HEK293 (cell line): ENCODE measurements around the gene MGME1.

Experiments used
- CTCF ChIA-PET: fragments of 350-600 bp; formaldehyde crosslinking; extraction: SDS; loops from one replicate; lab custom pipeline; 2021; ENCODE audit warnings: antibody characterized with exemption; lab: Yijun Ruan, JAX
- POLR2A ChIA-PET: fragments of 300-600 bp; formaldehyde crosslinking; extraction: SDS; loops from one replicate; lab custom pipeline; 2020; ENCODE audit warnings: antibody characterized with exemption, inconsistent platforms; lab: Yijun Ruan, JAX
- H3K27ac ChIP-seq: fragments of 200-500 bp; sonication (Bioruptor generic); 2 replicates; pipeline ENCODE4 v1.5.1; 2014; ENCODE audit warnings: low read depth, low read length, control low read depth, inconsistent platforms; ENCODE audit errors: extremely low read depth
- H3K36me3 ChIP-seq, 2 experiments: fragments of 200-500 bp in 1 of 2; sonication (Bioruptor generic) in 1 of 2; 1 replicate in 1 of 2; 2 replicates in 1 of 2; pipeline ENCODE4 v1.5.1; 2014 to 2017; ENCODE audit warnings: inconsistent platforms in 2 of 2, low read length in 2 of 2; ENCODE audit not compliant: control insufficient read depth in 2 of 2, insufficient read depth in 1 of 2
- H3K4me1 ChIP-seq: fragments of 200-500 bp; sonication (Bioruptor generic); 2 replicates; pipeline ENCODE4 v1.5.1; 2014; ENCODE audit warnings: mild to moderate bottlenecking, low read length, inconsistent platforms; ENCODE audit not compliant: control insufficient read depth, insufficient read depth
- H3K4me3 ChIP-seq: 2 replicates; pipeline ENCODE4 v1.5.1; 2011; ENCODE audit warnings: low read depth, mild to moderate bottlenecking, control low read depth, low read length, moderate library complexity
- H3K9me3 ChIP-seq: fragments of 200-500 bp; sonication (Bioruptor generic); 2 replicates; pipeline ENCODE4 v1.5.1; 2014; ENCODE audit warnings: low read depth, low read length, inconsistent platforms; ENCODE audit not compliant: control insufficient read depth, insufficient read depth
- ATF2 ChIP-seq: fragments of 450-650 bp; formaldehyde crosslinking; IDR thresholded peaks from 2 replicates; pipeline ENCODE4 v1.5.1; 2016; ENCODE audit warnings: missing biosample characterization, missing genetic modification characterization, low read depth
- GLI4 ChIP-seq: fragments of 450-650 bp; formaldehyde crosslinking; IDR thresholded peaks from 2 replicates; pipeline ENCODE4 v1.5.1; 2016; ENCODE audit warnings: missing biosample characterization, missing genetic modification characterization
- INSM2 ChIP-seq: fragments of 450-650 bp; formaldehyde crosslinking; IDR thresholded peaks from 2 replicates; pipeline ENCODE4 v1.5.1; 2016; ENCODE audit warnings: missing biosample characterization, missing genetic modification characterization
- KLF10 ChIP-seq: fragments of 450-650 bp; IDR thresholded peaks from 2 replicates; pipeline ENCODE4 v1.5.1; 2018; ENCODE audit warnings: missing biosample characterization, mild to moderate bottlenecking, missing genetic modification characterization
- KLF7 ChIP-seq: fragments of 450-650 bp; formaldehyde crosslinking; IDR thresholded peaks from 2 replicates; pipeline ENCODE4 v1.5.1; 2016; ENCODE audit warnings: missing biosample characterization, missing genetic modification characterization, borderline replicate concordance
- PRDM10 ChIP-seq: fragments of 450-650 bp; formaldehyde crosslinking; IDR thresholded peaks from 2 replicates; pipeline ENCODE4 v1.5.1; 2016; ENCODE audit warnings: missing biosample characterization, missing genetic modification characterization
- SETDB1 ChIP-seq: IDR thresholded peaks from one replicate; pipeline ENCODE4 v1.6.1; 2017; ENCODE audit warnings: mild to moderate bottlenecking, low read length, moderate library complexity, mixed read lengths; ENCODE audit not compliant: insufficient read length
- ZFHX2 ChIP-seq: fragments of 450-650 bp; formaldehyde crosslinking; conservative IDR thresholded peaks from 2 replicates; pipeline ENCODE4 v1.5.1; 2016; ENCODE audit warnings: missing biosample characterization, missing genetic modification characterization
- ZNF449 ChIP-seq: fragments of 450-650 bp; formaldehyde crosslinking; IDR thresholded peaks from 2 replicates; pipeline ENCODE4 v1.5.1; 2017; ENCODE audit warnings: missing biosample characterization, mild to moderate bottlenecking, missing genetic modification characterization, moderate library complexity
- ZNF518A ChIP-seq: fragments of 450-650 bp; formaldehyde crosslinking; conservative IDR thresholded peaks from 2 replicates; pipeline ENCODE4 v1.5.1; 2016; ENCODE audit warnings: low read depth, missing biosample characterization, missing genetic modification characterization
- ZNF555 ChIP-seq: fragments of 450-650 bp; formaldehyde crosslinking; conservative IDR thresholded peaks from 2 replicates; pipeline ENCODE4 v1.5.1; 2017; ENCODE audit warnings: missing biosample characterization, mild to moderate bottlenecking, missing genetic modification characterization, inconsistent platforms
- ZNF654 ChIP-seq: fragments of 450-650 bp; formaldehyde crosslinking; IDR thresholded peaks from 2 replicates; pipeline ENCODE4 v1.5.1; 2016; ENCODE audit warnings: low read depth, missing biosample characterization, missing genetic modification characterization

Gene MGME1

GRCh38 chr20:18009116-18009515 is 40.3 kb downstream of the MGME1 start:
- CTCF ChIA-PET = no interaction called here
- Histone ChIP-seq H3K9me3 (no peaks in the 10 kb centered on the region), H3K4me1 (no peaks in the 10 kb centered on the region)
- TF ChIP-seq ZFHX2 (no peak), INSM2 (tag by site-specific recombination) (no peak), ZNF518A (no peak), SETDB1 (no peak), ZNF449 (tag by site-specific recombination) (no peak), KLF10 (tag by site-specific recombination) (no peak), GLI4 (tag by site-specific recombination) (no peak), ZNF555 (tag by site-specific recombination) (no peak), KLF7 (tag by site-specific recombination) (no peak), PRDM10 (tag by site-specific recombination) (no peak)
- TF ChIP-seq, all 188 proteins: peak for 0
- Histone ChIP-seq H3K4me3 (no peak overlapping the region), H3K27ac (no peak overlapping the region), H3K36me3 (no peaks in the 10 kb centered on the region)
- POLR2A ChIA-PET = no interaction called here

- Histone ChIP-seq H3K4me3 (no peak overlapping the region), H3K9me3 (no peaks in the 10 kb centered on the region), H3K4me1 (no peaks in the 10 kb centered on the region), H3K27ac (no peak overlapping the region), H3K36me3 (no peaks in the 10 kb centered on the region)
- ChIA-PET POLR2A (no interaction called here), CTCF (no interaction called here)
- TF ChIP-seq ATF2 (tag by site-specific recombination) (0 out of 2 replicates have a peak, but pooled peaks have one; percentile 14), ZNF654 (tag by site-specific recombination) (no peak)
- TF ChIP-seq, all 188 proteins: peak for 1
Observed at GRCh38 chr20:18011482-18011881, 42.7 kb downstream of the MGME1 start.
